CD4-positive, alpha-beta T cell treated with Interleukin-10 for 1 hour (primary cell): ENCODE data around the gene EYA2.

ENCODE experiments used
- DNase-seq: peaks from one replicate; pipeline ENCODE4 v3.0.0-alpha.2; 2020

The EYA2 gene

DNA sequence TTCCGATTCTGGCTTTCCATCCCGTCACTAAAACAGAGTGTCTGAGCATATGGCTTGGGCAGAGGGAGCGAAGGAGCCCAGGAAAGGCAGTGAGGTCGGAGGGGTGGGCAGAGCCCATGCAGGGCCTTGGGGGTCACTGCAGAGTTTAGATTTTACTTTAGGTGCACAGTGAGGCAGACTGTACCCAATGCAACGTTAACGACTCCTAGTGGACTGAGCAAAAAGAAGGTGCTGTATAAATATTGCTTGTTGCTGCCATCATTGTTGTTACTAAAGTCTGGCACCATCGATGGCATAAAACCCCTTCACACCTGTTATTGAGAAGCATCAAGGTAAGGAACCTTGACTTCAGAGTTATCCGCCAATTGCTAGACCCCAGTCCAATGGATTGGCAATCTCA, 119.0 kb downstream of the EYA2 start:
- no peak for DNase-seq

DNA sequence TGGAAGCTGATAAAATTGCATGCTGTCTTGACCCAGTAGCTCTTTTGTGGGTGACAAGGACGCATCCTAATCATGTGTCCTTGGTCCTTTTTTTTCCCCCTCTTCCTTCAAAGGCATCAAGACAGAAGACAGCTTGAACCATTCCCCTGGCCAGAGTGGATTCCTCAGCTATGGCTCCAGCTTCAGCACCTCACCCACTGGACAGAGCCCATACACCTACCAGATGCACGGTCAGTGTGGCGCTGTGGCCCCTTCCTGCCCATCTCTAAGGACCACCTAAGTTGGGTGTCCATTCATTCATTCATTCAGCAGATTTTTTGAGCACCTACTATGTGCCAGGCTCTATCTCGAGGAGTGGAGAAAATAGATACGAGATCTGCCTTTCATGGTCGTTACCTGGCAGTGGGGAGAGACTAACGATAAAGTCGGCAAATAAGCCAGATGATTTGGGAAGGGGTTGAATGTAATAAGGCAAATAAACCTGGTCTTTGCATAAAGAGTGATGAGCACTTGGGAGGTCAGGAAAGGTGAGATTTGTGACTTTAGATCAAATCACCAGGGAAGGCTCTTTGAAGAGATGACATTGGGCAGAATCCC, 121.5 kb downstream of the EYA2 start:
- no peak for DNase-seq

DNA sequence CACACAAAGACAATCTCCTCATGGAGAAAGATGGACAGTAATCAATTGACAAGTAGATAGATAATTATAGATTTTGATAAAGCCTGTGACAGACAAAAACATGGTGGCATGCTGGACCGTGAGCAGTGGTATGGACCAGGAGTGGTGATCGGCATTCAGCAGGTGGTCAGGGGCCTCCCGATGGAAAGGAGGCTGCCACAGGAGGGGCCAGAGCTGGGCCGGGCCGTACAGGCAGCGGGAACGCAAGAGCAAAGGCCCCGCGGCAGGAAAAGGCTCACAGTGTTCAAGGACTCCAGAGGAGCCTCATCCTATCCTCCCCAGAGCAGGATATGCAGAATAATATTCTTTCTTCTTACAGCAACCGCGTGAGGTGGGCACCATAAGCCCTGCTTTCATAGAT, 123.7 kb downstream of the EYA2 start:
- no peak for DNase-seq

- DNase-seq, result no peak
Measured at GRCh38 chr20:47019121-47019824, 124.6 kb downstream of the EYA2 start.

GRCh38 chr20:47020231-47020630, 125.6 kb downstream of the EYA2 start:
- DNase-seq, result no peak

DNA sequence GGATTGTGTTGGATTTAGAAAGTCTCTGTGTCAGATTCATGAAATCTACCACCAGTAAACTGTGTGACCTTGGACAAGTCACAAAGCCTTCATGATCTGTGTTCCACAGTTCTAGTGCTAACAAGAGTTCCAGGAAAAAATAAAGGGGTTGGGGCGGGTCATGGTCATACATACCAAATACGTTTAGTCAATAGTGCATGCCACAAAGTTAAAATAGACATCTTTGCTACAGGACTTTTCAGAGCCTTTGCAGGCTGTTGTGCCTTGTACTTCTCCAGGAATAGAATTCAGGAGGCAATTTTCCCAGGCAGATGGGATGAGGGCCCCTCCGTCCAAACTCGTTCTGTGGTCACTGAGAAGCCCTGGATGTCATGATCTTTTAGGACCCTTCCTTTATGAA, 127.2 kb downstream of the EYA2 start:
- no peak for DNase-seq

GRCh38 chr20:47024461-47024937, 129.9 kb downstream of the EYA2 start:
- DNase-seq, result no peak

GRCh38 chr20:47027042-47027441, 132.4 kb downstream of the EYA2 start:
- no peak for DNase-seq

- DNase-seq, result no peak
Measured at GRCh38 chr20:47027456-47027855, 132.8 kb downstream of the EYA2 start.

GRCh38 chr20:47028487-47028886, 133.8 kb downstream of the EYA2 start:
- DNase-seq, result no peak

DNA sequence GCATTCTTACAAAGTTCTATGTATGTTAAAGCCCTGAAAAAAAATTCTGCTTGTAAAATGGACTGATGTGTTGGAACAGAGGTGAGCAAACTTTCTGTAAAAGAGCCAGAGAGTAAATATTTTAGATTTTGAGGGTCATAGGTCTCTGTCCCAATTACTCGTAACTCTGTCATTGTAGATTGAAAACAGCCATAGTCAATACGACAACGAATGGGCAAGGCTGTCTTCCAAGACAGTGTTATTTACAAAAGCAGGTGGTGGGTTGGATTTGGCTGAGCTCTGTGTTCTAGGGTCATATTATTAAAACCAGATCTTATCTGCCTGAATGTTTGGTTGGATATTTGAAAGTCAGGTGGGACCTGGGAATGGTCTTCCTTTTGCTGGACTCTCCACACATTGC, 135.2 kb downstream of the EYA2 start:
- no peak for DNase-seq

DNA sequence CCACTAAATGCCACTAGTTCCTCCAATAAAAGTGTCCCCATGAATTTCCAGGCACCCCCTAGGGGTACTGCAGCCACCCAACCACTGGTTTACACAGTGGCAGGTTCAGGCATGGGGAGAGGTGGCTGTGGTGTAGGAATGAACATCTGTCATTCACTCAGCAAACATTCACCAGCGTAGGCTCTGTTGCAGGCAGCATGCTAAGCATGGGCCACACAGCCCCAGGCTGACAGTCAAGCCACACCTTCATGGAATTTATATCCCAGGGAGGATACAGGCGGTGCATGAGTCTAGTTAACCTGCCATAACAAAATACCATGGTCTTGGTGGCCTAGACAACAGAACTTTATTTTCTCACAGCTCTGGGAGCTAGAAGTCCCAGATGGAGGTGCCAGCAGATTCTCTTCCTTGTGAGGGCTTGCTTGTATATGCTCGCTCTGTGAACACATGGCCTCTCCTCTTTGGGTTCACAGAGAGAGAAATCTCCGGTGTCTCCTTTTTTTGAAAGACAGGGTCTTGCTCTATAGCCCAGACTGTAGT, 135.7 kb downstream of the EYA2 start:
- no peak for DNase-seq

DNA sequence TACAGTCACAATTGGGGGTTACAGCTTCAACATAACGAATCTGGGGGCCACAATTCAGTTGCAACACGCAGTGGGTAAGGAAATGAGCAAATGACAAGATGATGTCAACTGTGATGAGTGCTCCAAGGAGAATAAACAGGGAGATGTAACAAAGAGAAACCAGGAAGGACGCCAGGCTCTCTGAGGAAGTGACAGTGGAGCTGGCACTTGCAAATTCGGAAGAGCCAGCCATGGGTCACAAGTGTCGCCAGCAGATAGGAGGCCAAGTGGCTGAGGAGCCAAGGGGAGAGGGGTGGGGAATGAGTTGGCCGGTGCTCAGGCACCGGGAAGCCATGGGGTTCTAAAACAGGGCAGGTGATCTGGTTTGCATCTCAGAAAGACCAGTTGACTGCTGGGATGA, 136.4 kb downstream of the EYA2 start:
- no peak for DNase-seq

- no peak for DNase-seq
Measured at GRCh38 chr20:47031821-47032220, 137.2 kb downstream of the EYA2 start.

- DNase-seq, result no peak
Measured at GRCh38 chr20:47032933-47033578, 138.4 kb downstream of the EYA2 start.

- DNase-seq, result no peak
Measured at GRCh38 chr20:47033665-47034064, 139.0 kb downstream of the EYA2 start.

DNA sequence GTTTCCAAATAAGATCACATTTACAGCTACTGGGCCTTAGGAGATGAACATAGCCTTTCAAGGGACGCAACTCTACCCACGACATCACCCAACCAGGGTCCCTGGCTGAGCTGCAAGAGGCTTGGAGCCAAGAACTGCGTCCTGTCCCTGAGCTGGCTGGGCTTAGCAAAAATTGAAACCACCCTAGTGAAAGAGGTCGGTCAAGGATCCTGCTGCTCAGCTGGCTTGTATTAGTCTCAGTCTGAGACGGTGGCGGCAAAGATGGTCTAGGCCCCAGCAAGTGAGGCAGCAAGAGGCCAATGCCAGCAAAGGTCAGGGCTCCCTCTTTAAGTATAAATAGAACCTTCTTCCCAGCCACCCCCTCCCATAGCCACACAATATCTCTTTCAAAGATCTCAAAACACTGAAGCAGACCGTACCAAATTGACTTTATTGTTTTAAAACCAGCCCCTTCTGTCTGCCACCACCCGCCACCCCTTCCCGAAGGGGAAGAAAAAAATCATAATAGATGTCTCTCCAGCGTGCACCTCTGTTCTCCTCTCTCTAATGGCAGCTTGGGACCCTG, 140.5 kb downstream of the EYA2 start:
- no peak for DNase-seq

- no peak for DNase-seq
Measured at GRCh38 chr20:47036091-47036870, 141.6 kb downstream of the EYA2 start.

DNA sequence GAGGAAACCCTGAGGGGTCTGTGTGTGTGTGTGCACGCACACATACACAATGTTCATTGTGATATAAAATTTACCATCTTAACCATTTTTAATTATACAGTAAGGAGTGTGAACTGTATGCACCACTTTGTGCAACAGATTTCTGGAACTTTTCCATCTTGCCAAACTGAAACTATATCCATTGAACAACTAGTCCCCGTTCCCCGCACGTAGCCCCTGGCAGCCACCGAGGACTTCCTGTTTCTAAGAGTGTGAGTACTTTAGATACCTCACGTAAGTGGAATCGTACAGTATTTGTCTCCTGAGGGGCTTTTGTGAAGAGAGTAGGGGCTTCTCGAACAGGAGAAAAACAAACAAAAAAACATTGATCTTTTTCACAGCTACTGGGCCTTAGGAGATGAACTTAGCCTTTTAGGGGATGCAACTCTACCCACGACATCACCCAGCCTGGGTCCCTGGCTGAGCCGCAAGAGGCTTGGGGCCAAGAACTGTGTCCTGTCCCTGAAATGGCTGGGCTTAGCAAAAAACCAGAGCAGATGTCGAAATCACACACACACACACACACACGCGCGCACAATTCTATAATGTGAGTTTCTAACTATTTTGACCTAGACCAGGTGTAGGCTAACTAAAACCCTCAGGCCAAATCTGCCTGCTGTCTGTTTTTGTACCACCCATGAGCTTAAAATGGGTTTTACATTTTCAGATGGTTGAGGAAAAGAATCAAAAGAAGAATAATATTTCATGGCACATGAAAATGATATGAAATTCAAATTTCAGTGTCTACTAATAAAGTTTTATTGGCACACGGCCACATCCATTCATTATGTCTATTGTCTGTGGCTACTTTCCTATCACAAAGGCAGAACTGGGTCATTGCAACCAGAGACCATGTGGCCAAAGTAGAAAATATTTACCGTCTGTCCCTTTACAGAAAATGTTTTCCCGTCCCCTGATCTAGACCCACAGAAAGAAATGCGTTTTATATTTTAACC, 144.2 kb downstream of the EYA2 start:
- no peak for DNase-seq

GRCh38 chr20:47040506-47041125, 146.0 kb downstream of the EYA2 start:
- no peak for DNase-seq

GRCh38 chr20:47041396-47041899, 146.8 kb downstream of the EYA2 start:
- DNase-seq, result no peak
